Measurements from ENCODE around the gene RNF213. TPM values are rescaled to one million over a fixed set of nuclear protein-coding genes. Genes with fewer than 3 reads are reported as not detected.

The RNF213 gene
- total and polyA plus RNA-seq, 4 donors = 67.0 to 198 (median 106) TPM

DNA sequence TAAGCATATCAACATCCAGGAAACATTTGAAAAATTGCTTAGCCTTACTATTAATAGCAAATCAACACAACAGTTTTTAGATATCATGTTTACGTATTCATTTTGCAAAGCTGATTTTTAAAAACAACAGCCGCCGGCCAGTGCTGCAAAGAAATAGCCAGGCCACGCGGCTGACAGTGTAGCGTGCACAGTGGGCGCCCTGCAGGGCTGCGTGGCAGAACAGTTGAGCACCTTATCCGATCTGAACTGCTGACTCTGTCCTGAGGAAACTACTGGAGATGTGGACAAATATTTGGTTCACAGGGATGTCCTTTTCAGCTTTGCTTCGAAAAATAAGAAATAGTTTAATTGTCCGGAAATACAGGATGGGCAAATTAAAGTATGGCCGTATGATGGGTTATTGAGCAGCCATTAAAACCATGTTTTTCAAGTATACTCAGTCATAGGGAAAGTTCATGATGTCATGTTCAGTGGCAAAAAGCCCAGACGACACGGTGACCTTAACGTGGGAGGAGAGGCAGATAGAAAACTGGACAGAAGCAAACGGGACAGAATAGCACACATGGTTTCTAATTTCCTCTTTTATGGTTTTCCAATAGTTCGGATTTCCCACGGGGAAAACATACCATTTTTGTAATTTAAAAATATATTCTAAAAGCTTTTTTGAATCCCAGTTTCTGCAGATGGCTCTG, 101.9 kb downstream of the RNF213 start:
- H3K9me3 ChIP-seq (ENCODE audit: control insufficient read depth in 4 of 4, insufficient read depth in 3 of 4, low read length in 3 of 4) = no peaks in the 10 kb centered on the region
- no peak overlapping the region for H3K4me3 ChIP-seq
- WGBS, 2 donors = 72 to 86% methylated on average over 18 of the region's 18 CpGs
- no peaks in the 10 kb centered on the region for H3K27me3 ChIP-seq (ENCODE audit: control insufficient read depth in 3 of 3, insufficient read depth in 3 of 3, low read length in 2 of 3)
- H3K9ac ChIP-seq (ENCODE audit: insufficient read depth in 1 of 2, low read length in 2 of 2) = peak overlapping the region in 1 of 2 donors; percentile 38
- TF ChIP-seq, protein P1, sequence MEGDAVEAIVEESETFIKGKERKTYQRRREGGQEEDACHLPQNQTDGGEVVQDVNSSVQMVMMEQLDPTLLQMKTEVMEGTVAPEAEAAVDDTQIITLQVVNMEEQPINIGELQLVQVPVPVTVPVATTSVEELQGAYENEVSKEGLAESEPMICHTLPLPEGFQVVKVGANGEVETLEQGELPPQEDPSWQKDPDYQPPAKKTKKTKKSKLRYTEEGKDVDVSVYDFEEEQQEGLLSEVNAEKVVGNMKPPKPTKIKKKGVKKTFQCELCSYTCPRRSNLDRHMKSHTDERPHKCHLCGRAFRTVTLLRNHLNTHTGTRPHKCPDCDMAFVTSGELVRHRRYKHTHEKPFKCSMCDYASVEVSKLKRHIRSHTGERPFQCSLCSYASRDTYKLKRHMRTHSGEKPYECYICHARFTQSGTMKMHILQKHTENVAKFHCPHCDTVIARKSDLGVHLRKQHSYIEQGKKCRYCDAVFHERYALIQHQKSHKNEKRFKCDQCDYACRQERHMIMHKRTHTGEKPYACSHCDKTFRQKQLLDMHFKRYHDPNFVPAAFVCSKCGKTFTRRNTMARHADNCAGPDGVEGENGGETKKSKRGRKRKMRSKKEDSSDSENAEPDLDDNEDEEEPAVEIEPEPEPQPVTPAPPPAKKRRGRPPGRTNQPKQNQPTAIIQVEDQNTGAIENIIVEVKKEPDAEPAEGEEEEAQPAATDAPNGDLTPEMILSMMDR (IDR thresholded peaks at IDR 0.05; ENCODE audit: control extremely low read depth, extremely low read depth) = no peak
- no peak overlapping the region for H3K27ac ChIP-seq (ENCODE audit: low read depth in 1 of 2, low read length in 1 of 2)
- DNase-seq (peak in 2 of 3 donors; percentile 44 to 59), ATAC-seq (ENCODE audit: insufficient read depth, low FRiP score) (peak; percentile 39)
- H3K36me3 ChIP-seq (ENCODE audit: control insufficient read depth in 4 of 4, insufficient read depth in 4 of 4, low read length in 4 of 4) = peaks cover 30 to 67% (median 53%) of the 10 kb centered on the region in 4 donors
- H3K4me1 ChIP-seq (ENCODE audit: control insufficient read depth in 5 of 5, insufficient read depth in 5 of 5, low read length in 5 of 5) = peaks cover 0 to 7% (median 0%) of the 10 kb centered on the region in 5 donors

GRCh38 chr17:80363120-80363515, 102.5 kb downstream of the RNF213 start:
- Histone ChIP-seq H3K4me3 (no peak overlapping the region), H3K27ac (ENCODE audit: low read depth in 1 of 2, low read length in 1 of 2) (peak overlapping the region in 1 of 2 donors; percentile 9), H3K36me3 (ENCODE audit: control insufficient read depth in 4 of 4, insufficient read depth in 4 of 4, low read length in 4 of 4) (peaks cover 32 to 70% (median 53%) of the 10 kb centered on the region in 4 donors), H3K4me1 (ENCODE audit: control insufficient read depth in 5 of 5, insufficient read depth in 5 of 5, low read length in 5 of 5) (peaks cover 0 to 7% (median 0%) of the 10 kb centered on the region in 5 donors), H3K27me3 (ENCODE audit: control insufficient read depth in 3 of 3, insufficient read depth in 3 of 3, low read length in 2 of 3) (no peaks in the 10 kb centered on the region), H3K9me3 (ENCODE audit: control insufficient read depth in 4 of 4, insufficient read depth in 3 of 4, low read length in 3 of 4) (no peaks in the 10 kb centered on the region), H3K9ac (ENCODE audit: insufficient read depth in 1 of 2, low read length in 2 of 2) (peak overlapping the region in 1 of 2 donors; percentile 2)
- 88 to 91% methylated on average over 12 of the region's 12 CpGs for WGBS, 2 donors
- DNase-seq = no peak
- TF ChIP-seq, protein P1 (IDR thresholded peaks at IDR 0.05; ENCODE audit: control extremely low read depth, extremely low read depth) = no peak
- no peak for ATAC-seq (ENCODE audit: insufficient read depth, low FRiP score)

DNA sequence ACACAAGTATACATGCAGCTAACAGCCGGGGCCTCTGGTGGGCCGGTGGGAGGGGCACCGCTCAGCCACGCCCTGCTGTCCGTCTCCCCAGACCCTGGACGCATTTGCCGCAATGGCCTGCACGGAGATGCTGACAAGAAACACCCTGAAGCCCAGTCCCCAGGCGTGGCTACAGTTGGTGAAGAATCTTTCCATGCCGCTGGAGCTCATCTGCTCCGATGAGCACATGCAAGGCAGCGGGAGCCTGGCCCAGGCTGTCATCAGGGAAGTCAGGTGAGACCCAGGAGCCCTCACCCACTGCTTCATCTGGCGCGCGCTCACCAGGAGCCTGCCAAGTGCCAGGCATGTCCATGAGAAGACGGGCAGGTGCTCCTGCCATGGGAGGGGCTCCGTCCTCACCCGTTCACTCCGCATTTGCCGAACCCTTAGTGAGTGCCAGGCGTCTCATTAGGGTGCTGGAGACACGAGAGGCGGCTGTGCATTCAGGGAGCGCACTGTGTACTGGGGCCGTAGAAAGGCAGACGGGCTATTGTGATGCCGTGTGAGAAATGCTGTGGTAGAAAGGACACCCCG, 103.0 kb downstream of the RNF213 start:
- no peak for DNase-seq
- no peaks in the 10 kb centered on the region for H3K27me3 ChIP-seq (ENCODE audit: control insufficient read depth in 3 of 3, insufficient read depth in 3 of 3, low read length in 2 of 3)
- no peak for ATAC-seq (ENCODE audit: insufficient read depth, low FRiP score)
- no peak overlapping the region for H3K4me3 ChIP-seq
- peak overlapping the region in 1 of 2 donors; percentile 9 for H3K27ac ChIP-seq (ENCODE audit: low read depth in 1 of 2, low read length in 1 of 2)
- H3K4me1 ChIP-seq (ENCODE audit: control insufficient read depth in 5 of 5, insufficient read depth in 5 of 5, low read length in 5 of 5) = peaks cover 0 to 7% (median 0%) of the 10 kb centered on the region in 5 donors
- peaks cover 31 to 67% (median 52%) of the 10 kb centered on the region in 4 donors for H3K36me3 ChIP-seq (ENCODE audit: control insufficient read depth in 4 of 4, insufficient read depth in 4 of 4, low read length in 4 of 4)
- TF ChIP-seq, protein P1 (IDR thresholded peaks at IDR 0.05; ENCODE audit: control extremely low read depth, extremely low read depth) = no peak
- H3K9ac ChIP-seq (ENCODE audit: insufficient read depth in 1 of 2, low read length in 2 of 2) = peak overlapping the region in 1 of 2 donors; percentile 2
- no peaks in the 10 kb centered on the region for H3K9me3 ChIP-seq (ENCODE audit: control insufficient read depth in 4 of 4, insufficient read depth in 3 of 4, low read length in 3 of 4)
- 93 to 96% methylated on average over 28 of the region's 28 CpGs for WGBS, 2 donors

Measured in lung (tissue), 12 donors.